ENCODE data around the gene NXN. TPM values are rescaled to one million over a fixed set of nuclear protein-coding genes. Genes with fewer than 3 reads are reported as not detected.

NXN gene
- total RNA-seq (ENCODE audit: unreplicated experiment) = 177 TPM
- long read RNA-seq, partial matches to known transcripts = 1 of 20 reads
- long read RNA-seq, other reads (novel, unspliced or antisense) = 18 of 20 reads

DNA sequence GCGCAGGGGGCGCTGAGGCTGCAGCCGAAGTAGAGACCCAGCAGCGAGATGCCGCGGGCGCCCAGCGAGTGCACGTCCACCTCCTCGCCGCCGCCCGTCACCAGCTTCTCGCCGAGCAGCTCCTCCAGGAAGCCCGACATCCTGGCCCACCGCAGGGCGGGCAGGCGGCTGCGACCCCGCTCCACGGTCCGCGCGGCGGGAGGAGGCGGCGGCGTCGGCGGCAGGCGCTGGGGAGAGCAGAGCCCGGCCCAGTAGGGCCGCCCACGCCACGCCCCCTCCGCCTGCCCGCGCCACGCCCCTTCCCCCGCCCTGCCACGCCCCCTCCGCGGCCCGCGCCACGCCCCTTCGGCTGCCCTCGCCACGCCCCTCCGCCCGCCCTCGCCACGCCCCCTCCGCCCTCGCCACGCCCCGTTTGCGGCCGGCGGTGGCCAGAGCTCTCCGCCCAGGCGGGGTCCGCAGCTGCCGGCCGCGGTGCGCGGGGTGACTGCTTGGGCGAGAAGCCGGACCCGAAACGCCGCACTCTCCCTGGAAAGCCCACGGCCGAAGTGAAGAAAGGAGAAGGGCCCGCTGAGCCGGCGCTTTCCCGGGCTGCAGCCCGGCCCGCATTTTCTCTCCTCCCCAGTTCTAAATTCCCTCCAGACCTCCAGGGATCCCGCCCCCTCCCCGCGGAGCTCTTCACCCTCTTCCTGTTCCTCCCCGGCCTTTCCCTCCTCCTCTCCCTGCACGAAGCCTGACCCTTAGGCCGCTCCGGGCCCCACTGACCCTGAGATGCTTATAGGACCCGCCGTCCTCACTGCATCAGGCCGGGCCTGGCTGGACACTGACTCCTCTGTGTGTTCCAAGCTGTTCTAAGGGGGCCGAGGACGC is at the start of gene NXN:
TSS of gene NXN (minus strand) at position 238 of the 867 bp plus-strand sequence.
- no peak for TF ChIP-seq CTCF (IDR thresholded peaks at IDR 0.05; ENCODE audit: partially characterized antibody, unreplicated experiment)
- Mint-ChIP-seq H3K9me3 (ENCODE audit: unreplicated experiment) (peaks cover 16% of the 10 kb centered on the region), H3K4me1 (ENCODE audit: low read depth, unreplicated experiment) (peaks cover 24% of the 10 kb centered on the region), H3K36me3 (ENCODE audit: unreplicated experiment) (no peaks in the 10 kb centered on the region), H3K4me3 (ENCODE audit: unreplicated experiment) (peak within 1 kb of the TSS; percentile 92), H3K27me3 (ENCODE audit: unreplicated experiment) (peaks cover 4% of the 10 kb centered on the region), H3K27ac (ENCODE audit: unreplicated experiment) (peak within 1 kb of the TSS; percentile 93)
- peak; percentile 95 for DNase-seq

DNA sequence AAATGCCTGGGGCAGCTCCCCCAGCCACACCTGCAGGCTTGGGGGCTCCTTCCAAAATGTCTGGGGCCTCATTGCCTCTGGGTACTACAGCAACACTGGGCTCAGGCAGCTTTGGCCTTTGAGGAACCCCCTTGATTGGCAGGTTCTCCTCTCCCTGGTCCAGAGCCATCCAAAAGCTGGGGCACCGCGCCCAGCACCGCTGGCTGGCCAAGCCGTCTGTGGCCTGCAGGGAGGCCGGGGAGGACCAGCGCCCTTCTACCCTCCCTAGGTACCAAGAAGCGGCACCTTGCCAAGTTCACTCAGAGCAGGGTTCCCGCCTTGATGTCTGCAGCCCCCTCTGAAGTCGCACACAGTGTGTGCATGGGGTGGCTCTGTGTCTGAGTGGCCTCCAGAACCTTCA is 47.5 kb upstream of the NXN start:
- Mint-ChIP-seq H3K36me3 (ENCODE audit: unreplicated experiment) (no peaks in the 10 kb centered on the region), H3K27me3 (ENCODE audit: unreplicated experiment) (peaks cover 17% of the 10 kb centered on the region), H3K9me3 (ENCODE audit: unreplicated experiment) (peaks cover 6% of the 10 kb centered on the region), H3K27ac (ENCODE audit: unreplicated experiment) (no peak overlapping the region), H3K4me3 (ENCODE audit: unreplicated experiment) (no peak overlapping the region), H3K4me1 (ENCODE audit: low read depth, unreplicated experiment) (peaks cover 18% of the 10 kb centered on the region)
- TF ChIP-seq CTCF (IDR thresholded peaks at IDR 0.05; ENCODE audit: partially characterized antibody, unreplicated experiment) = no peak
- DNase-seq = no peak

- Mint-ChIP-seq H3K4me1 (ENCODE audit: low read depth, unreplicated experiment) (peaks cover 18% of the 10 kb centered on the region), H3K27me3 (ENCODE audit: unreplicated experiment) (peaks cover 17% of the 10 kb centered on the region), H3K9me3 (ENCODE audit: unreplicated experiment) (peaks cover 6% of the 10 kb centered on the region), H3K4me3 (ENCODE audit: unreplicated experiment) (no peak overlapping the region), H3K27ac (ENCODE audit: unreplicated experiment) (no peak overlapping the region), H3K36me3 (ENCODE audit: unreplicated experiment) (no peaks in the 10 kb centered on the region)
- DNase-seq = no peak
- no peak for TF ChIP-seq CTCF (IDR thresholded peaks at IDR 0.05; ENCODE audit: partially characterized antibody, unreplicated experiment)
These were observed 47.0 kb upstream of the NXN start for GRCh38 chr17:1026599-1026975.

- TF ChIP-seq CTCF (IDR thresholded peaks at IDR 0.05; ENCODE audit: partially characterized antibody, unreplicated experiment) = no peak
- H3K4me1 Mint-ChIP-seq (ENCODE audit: low read depth, unreplicated experiment) = peaks cover 18% of the 10 kb centered on the region
- H3K27ac Mint-ChIP-seq (ENCODE audit: unreplicated experiment) = no peak overlapping the region
- no peak overlapping the region for H3K4me3 Mint-ChIP-seq (ENCODE audit: unreplicated experiment)
- H3K27me3 Mint-ChIP-seq (ENCODE audit: unreplicated experiment) = peaks cover 17% of the 10 kb centered on the region
- no peak for DNase-seq
- peaks cover 6% of the 10 kb centered on the region for H3K9me3 Mint-ChIP-seq (ENCODE audit: unreplicated experiment)
- no peaks in the 10 kb centered on the region for H3K36me3 Mint-ChIP-seq (ENCODE audit: unreplicated experiment)
These were observed 46.4 kb upstream of the NXN start for GRCh38 chr17:1025733-1026598.

Measured in glutamatergic neuron (in vitro differentiated cells).